NCI-H2171 (cell line): Measurements from ENCODE around the gene HOXD12.

Experiments
- DNase-seq: peaks from one replicate; lab custom pipeline; 2025; lab: John Stamatoyannopoulos, UW

HOXD12 gene

GRCh38 chr2:176081376-176081836, 18.2 kb upstream of the HOXD12 start:
- DNase-seq, result no peak

- DNase-seq, result no peak
Observed at GRCh38 chr2:176081837-176082524, 17.6 kb upstream of the HOXD12 start.

- DNase-seq, result no peak
Observed at GRCh38 chr2:176082525-176082823, 17.1 kb upstream of the HOXD12 start.

- no peak for DNase-seq
Observed at GRCh38 chr2:176082824-176083751, 16.5 kb upstream of the HOXD12 start.

GRCh38 chr2:176083796-176084261, 15.8 kb upstream of the HOXD12 start, which contains the start of gene EVX2:
Gene EVX2, minus strand, starts transcription at chr2:176083962. Its CDS starts 186 bp downstream, at chr2:176083776.
- DNase-seq, result no peak

- DNase-seq, result no peak
Observed at GRCh38 chr2:176084611-176085119, 14.9 kb upstream of the HOXD12 start.

- DNase-seq, result no peak
Observed at GRCh38 chr2:176085120-176085788, 14.3 kb upstream of the HOXD12 start.

GRCh38 chr2:176085861-176086771, 13.5 kb upstream of the HOXD12 start:
- DNase-seq, result peak; percentile 17

GRCh38 chr2:176087330-176088047, 12.1 kb upstream of the HOXD12 start:
- DNase-seq, result no peak

- peak; percentile 8 for DNase-seq
Observed at GRCh38 chr2:176088048-176088936, 11.3 kb upstream of the HOXD12 start.

GRCh38 chr2:176088937-176089842, 10.4 kb upstream of the HOXD12 start:
- no peak for DNase-seq

- DNase-seq, result no peak
Observed at GRCh38 chr2:176089843-176090395, 9.7 kb upstream of the HOXD12 start.

- DNase-seq, result no peak
Observed at GRCh38 chr2:176090862-176091261, 8.7 kb upstream of the HOXD12 start.

- no peak for DNase-seq
Observed at GRCh38 chr2:176091329-176092258, 8.0 kb upstream of the HOXD12 start.

GRCh38 chr2:176092270-176093144, 7.1 kb upstream of the HOXD12 start, which contains the start of gene HOXD13:
Gene HOXD13, plus strand, starts transcription at chr2:176092721. Its CDS starts 170 bp downstream, at chr2:176092891.
- DNase-seq, result peak; percentile 30
